Measurements from ENCODE around the gene DLK1.

- TF ChIP-seq EP300 (IDR thresholded peaks at IDR 0.05) (no peak), CTCF (IDR thresholded peaks at IDR 0.05) (no peak), POLR2A (IDR thresholded peaks at IDR 0.05) (no peak)
Observed at GRCh38 chr14:100733152-100733850, 6.6 kb downstream of the DLK1 start.
